BLaER1 treated with 17β-estradiol and CSF1 and Interleukin-3, amounts not matched to agents 10 nM and 100 nM (cell line): ENCODE data around the gene PEAR1.

Experiments used
- H3K27ac ChIP-seq, 11 experiments: shearing (Covaris generic); formaldehyde crosslinking; 2 replicates each; pipeline ENCODE4 v1.8.1; 2022
- H3K27me3 ChIP-seq, 11 experiments: shearing (Covaris generic); formaldehyde crosslinking; 2 replicates each; pipeline ENCODE4 v1.8.1; 2022
- H3K36me3 ChIP-seq, 11 experiments: shearing (Covaris generic); formaldehyde crosslinking; 2 replicates each; pipeline ENCODE4 v1.8.1; 2022
- H3K4me1 ChIP-seq, 10 experiments: shearing (Covaris generic); formaldehyde crosslinking; 2 replicates each; pipeline ENCODE4 v1.8.1; 2022
- H3K4me2 ChIP-seq, 11 experiments: shearing (Covaris generic); formaldehyde crosslinking; 2 replicates each; pipeline ENCODE4 v1.8.1; 2022
- H3K4me3 ChIP-seq, 10 experiments: shearing (Covaris generic); formaldehyde crosslinking; 2 replicates each; pipeline ENCODE4 v1.8.1; 2022
- H3K9ac ChIP-seq, 11 experiments: shearing (Covaris generic); formaldehyde crosslinking; 2 replicates each; pipeline ENCODE4 v1.8.1; 2022
- H3K9me3 ChIP-seq, 11 experiments: shearing (Covaris generic); formaldehyde crosslinking; replicated peaks in 1 of 11; 2 replicates each; pipeline ENCODE4 v1.8.1; 2022
- H4K20me1 ChIP-seq, 11 experiments: shearing (Covaris generic); formaldehyde crosslinking; 2 replicates each; pipeline ENCODE4 v1.8.1; 2022
- Cebpa-rat ChIP-seq, 11 experiments: shearing (Covaris generic); IDR thresholded peaks; 2 replicates each; pipeline ENCODE4 v1.8.1; 2022

Gene PEAR1

GRCh38 chr1:156874142-156874541 lies 19.4 kb upstream of the PEAR1 start:
- no peaks in the 10 kb centered on the region for H3K9me3 ChIP-seq
- peaks cover 0 to 6% (median 0%) of the 10 kb centered on the region in 11 experiments; a peak in 1 of 22 replicates for H4K20me1 ChIP-seq
- no peak for TF ChIP-seq Cebpa-rat (IDR thresholded peaks at IDR 0.05)
- H3K4me3 ChIP-seq: no peak overlapping the region
- H3K27ac ChIP-seq: 0 out of 22 replicates have a peak overlapping the region, but pooled peaks of 1 of the 11 experiments have one; percentile 44
- H3K36me3 ChIP-seq: no peaks in the 10 kb centered on the region
- H3K4me2 ChIP-seq: peak overlapping the region in 8 of 11 experiments; percentile 45 to 87 (median 77); a peak in 14 of 22 replicates
- H3K9ac ChIP-seq: peak overlapping the region in 3 of 11 experiments; percentile 32 to 59 (median 54); a peak in 5 of 22 replicates
- H3K4me1 ChIP-seq: peaks cover 18 to 72% (median 62%) of the 10 kb centered on the region in 10 experiments
- peaks cover 0 to 13% (median 0%) of the 10 kb centered on the region in 11 experiments; a peak in 2 of 22 replicates for H3K27me3 ChIP-seq

- H3K27ac ChIP-seq: peak overlapping the region in 2 of 11 experiments; percentile 32 to 44; a peak in 2 of 22 replicates
- no peak overlapping the region for H3K4me3 ChIP-seq
- peaks cover 0 to 13% (median 0%) of the 10 kb centered on the region in 11 experiments; a peak in 2 of 22 replicates for H3K27me3 ChIP-seq
- peaks cover 0 to 6% (median 0%) of the 10 kb centered on the region in 11 experiments; a peak in 1 of 22 replicates for H4K20me1 ChIP-seq
- no peaks in the 10 kb centered on the region for H3K9me3 ChIP-seq
- peak overlapping the region in 8 of 11 experiments; percentile 3 to 59 (median 24); a peak in 9 of 22 replicates for H3K9ac ChIP-seq
- no peaks in the 10 kb centered on the region for H3K36me3 ChIP-seq
- peaks cover 18 to 65% (median 56%) of the 10 kb centered on the region in 10 experiments for H3K4me1 ChIP-seq
- peak overlapping the region; percentile 7 to 87 (median 76); a peak in 18 of 22 replicates for H3K4me2 ChIP-seq
- TF ChIP-seq Cebpa-rat (IDR thresholded peaks at IDR 0.05): no peak
These were observed 18.8 kb upstream of the PEAR1 start for GRCh38 chr1:156874572-156875340.

GRCh38 chr1:156875341-156875615 lies 18.2 kb upstream of the PEAR1 start:
- peaks cover 0 to 13% (median 0%) of the 10 kb centered on the region in 11 experiments; a peak in 2 of 22 replicates for H3K27me3 ChIP-seq
- H3K36me3 ChIP-seq: no peaks in the 10 kb centered on the region
- peak overlapping the region in 8 of 11 experiments; percentile 3 to 59 (median 24); a peak in 8 of 22 replicates for H3K9ac ChIP-seq
- TF ChIP-seq Cebpa-rat (IDR thresholded peaks at IDR 0.05): no peak
- H3K4me3 ChIP-seq: no peak overlapping the region
- peaks cover 0 to 6% (median 0%) of the 10 kb centered on the region in 11 experiments; a peak in 1 of 22 replicates for H4K20me1 ChIP-seq
- H3K4me2 ChIP-seq: peak overlapping the region in 10 of 11 experiments; percentile 7 to 87 (median 76); a peak in 17 of 22 replicates
- peaks cover 16 to 60% (median 51%) of the 10 kb centered on the region in 10 experiments for H3K4me1 ChIP-seq
- no peaks in the 10 kb centered on the region for H3K9me3 ChIP-seq
- peak overlapping the region in 1 of 11 experiments; percentile 44; a peak in 2 of 22 replicates for H3K27ac ChIP-seq

- Histone ChIP-seq H3K9ac (no peak overlapping the region), H3K27me3 (peaks cover 0 to 13% (median 0%) of the 10 kb centered on the region in 11 experiments; a peak in 2 of 22 replicates), H3K9me3 (no peaks in the 10 kb centered on the region), H3K27ac (no peak overlapping the region), H3K4me3 (no peak overlapping the region), H3K4me1 (peaks cover 6 to 58% (median 45%) of the 10 kb centered on the region in 10 experiments), H3K36me3 (no peaks in the 10 kb centered on the region), H4K20me1 (peaks cover 0 to 6% (median 0%) of the 10 kb centered on the region in 11 experiments; a peak in 1 of 22 replicates), H3K4me2 (peak overlapping the region in 9 of 11 experiments; percentile 45 to 87 (median 77); a peak in 16 of 22 replicates)
- no peak for TF ChIP-seq Cebpa-rat (IDR thresholded peaks at IDR 0.05)
These were observed 17.2 kb upstream of the PEAR1 start for GRCh38 chr1:156876281-156876680.

- Histone ChIP-seq H3K4me1 (peaks cover 0 to 50% (median 36%) of the 10 kb centered on the region in 10 experiments; a peak in 18 of 20 replicates), H4K20me1 (peaks cover 0 to 6% (median 0%) of the 10 kb centered on the region in 11 experiments; a peak in 1 of 22 replicates), H3K9me3 (no peaks in the 10 kb centered on the region), H3K9ac (no peak overlapping the region), H3K4me2 (no peak overlapping the region), H3K4me3 (no peak overlapping the region), H3K27ac (no peak overlapping the region), H3K27me3 (peaks cover 0 to 13% (median 0%) of the 10 kb centered on the region in 11 experiments; a peak in 2 of 22 replicates), H3K36me3 (no peaks in the 10 kb centered on the region)
- TF ChIP-seq Cebpa-rat (IDR thresholded peaks at IDR 0.05): no peak
These were observed 15.9 kb upstream of the PEAR1 start for GRCh38 chr1:156877433-156878170.

- H3K27ac ChIP-seq: no peak overlapping the region
- no peaks in the 10 kb centered on the region for H3K36me3 ChIP-seq
- no peaks in the 10 kb centered on the region for H3K9me3 ChIP-seq
- TF ChIP-seq Cebpa-rat (IDR thresholded peaks at IDR 0.05): no peak
- no peak overlapping the region for H3K4me2 ChIP-seq
- peaks cover 0 to 41% (median 22%) of the 10 kb centered on the region in 10 experiments; a peak in 18 of 20 replicates for H3K4me1 ChIP-seq
- peaks cover 0 to 6% (median 0%) of the 10 kb centered on the region in 11 experiments; a peak in 1 of 22 replicates for H4K20me1 ChIP-seq
- H3K9ac ChIP-seq: no peak overlapping the region
- H3K4me3 ChIP-seq: no peak overlapping the region
- peaks cover 0 to 6% (median 0%) of the 10 kb centered on the region in 11 experiments; a peak in 2 of 22 replicates for H3K27me3 ChIP-seq
These were observed 13.6 kb upstream of the PEAR1 start for GRCh38 chr1:156879876-156880275.

GRCh38 chr1:156880473-156880872 lies 13.0 kb upstream of the PEAR1 start:
- Histone ChIP-seq H3K9me3 (no peaks in the 10 kb centered on the region), H4K20me1 (peaks cover 0 to 6% (median 0%) of the 10 kb centered on the region in 11 experiments; a peak in 1 of 22 replicates), H3K9ac (peak overlapping the region in 2 of 11 experiments; percentile 1 to 29; a peak in 2 of 22 replicates), H3K4me1 (peaks cover 0 to 40% (median 16%) of the 10 kb centered on the region in 10 experiments; a peak in 18 of 20 replicates), H3K27ac (no peak overlapping the region), H3K4me2 (peak overlapping the region in 5 of 11 experiments; percentile 15 to 50 (median 31); a peak in 7 of 22 replicates), H3K4me3 (no peak overlapping the region), H3K36me3 (no peaks in the 10 kb centered on the region), H3K27me3 (no peaks in the 10 kb centered on the region; a peak in 1 of 22 replicates)
- TF ChIP-seq Cebpa-rat (IDR thresholded peaks at IDR 0.05): no peak

- Histone ChIP-seq H3K27ac (no peak overlapping the region), H3K4me1 (peaks cover 0 to 40% (median 10%) of the 10 kb centered on the region in 10 experiments; a peak in 14 of 20 replicates), H3K4me2 (peak overlapping the region in 3 of 11 experiments; percentile 15 to 50 (median 32); a peak in 2 of 22 replicates), H3K4me3 (no peak overlapping the region), H3K36me3 (no peaks in the 10 kb centered on the region), H3K27me3 (no peaks in the 10 kb centered on the region), H4K20me1 (peaks cover 0 to 6% (median 0%) of the 10 kb centered on the region in 11 experiments; a peak in 1 of 22 replicates), H3K9me3 (no peaks in the 10 kb centered on the region), H3K9ac (peak overlapping the region in 2 of 11 experiments; percentile 1 to 3; a peak in 3 of 22 replicates)
- TF ChIP-seq Cebpa-rat (IDR thresholded peaks at IDR 0.05): no peak
These were observed 12.4 kb upstream of the PEAR1 start for GRCh38 chr1:156881101-156881500.
